ENCODE data around the gene HNRNPM.
"Not testable (repeated sequence)": the region's sequence is repeated elsewhere in the genome, so short reads cannot be mapped to it uniquely, and the experiment has no call there.

HNRNPM gene

GRCh38 chr19:8425331-8425730 lies 19.4 kb upstream of the HNRNPM start:
- DNase-seq (ENCODE audit: low spot score): not testable (repeated sequence)

- no peak for DNase-seq (ENCODE audit: low spot score)
These were observed 18.5 kb upstream of the HNRNPM start for GRCh38 chr19:8426283-8426682.

- DNase-seq (ENCODE audit: low spot score): no peak
These were observed 15.7 kb upstream of the HNRNPM start for GRCh38 chr19:8429044-8429443.

GRCh38 chr19:8429826-8430225 lies 14.9 kb upstream of the HNRNPM start:
- DNase-seq (ENCODE audit: low spot score): no peak

GRCh38 chr19:8430650-8431049 lies 14.1 kb upstream of the HNRNPM start:
- DNase-seq (ENCODE audit: low spot score): no peak

GRCh38 chr19:8438236-8438635 lies 6.5 kb upstream of the HNRNPM start:
- DNase-seq (ENCODE audit: low spot score): no peak

- DNase-seq (ENCODE audit: low spot score): no peak
These were observed 2.8 kb upstream of the HNRNPM start for GRCh38 chr19:8441725-8442544.

- DNase-seq (ENCODE audit: low spot score): not testable (repeated sequence)
These were observed 567 bp upstream of the HNRNPM start for GRCh38 chr19:8444140-8444676.

- peak; percentile 26 for DNase-seq (ENCODE audit: low spot score)
These were observed 770 bp downstream of the HNRNPM start for GRCh38 chr19:8445488-8446001.

GRCh38 chr19:8446061-8446709 lies 1.4 kb downstream of the HNRNPM start:
- DNase-seq (ENCODE audit: low spot score): no peak

GRCh38 chr19:8449830-8450229 lies 5.1 kb downstream of the HNRNPM start:
- no peak for DNase-seq (ENCODE audit: low spot score)

- no peak for DNase-seq (ENCODE audit: low spot score)
These were observed 6.6 kb downstream of the HNRNPM start for GRCh38 chr19:8451377-8451776.

GRCh38 chr19:8451885-8452284 lies 7.1 kb downstream of the HNRNPM start:
- DNase-seq (ENCODE audit: low spot score): peak; percentile 34

GRCh38 chr19:8452446-8453123 lies 7.8 kb downstream of the HNRNPM start:
- DNase-seq (ENCODE audit: low spot score): no peak

- DNase-seq (ENCODE audit: low spot score): no peak
These were observed 8.8 kb downstream of the HNRNPM start for GRCh38 chr19:8453616-8454015.

- DNase-seq (ENCODE audit: low spot score): no peak
These were observed 9.4 kb downstream of the HNRNPM start for GRCh38 chr19:8454218-8454617.

GRCh38 chr19:8455018-8455417 lies 10.2 kb downstream of the HNRNPM start:
- no peak for DNase-seq (ENCODE audit: low spot score)

- no peak for DNase-seq (ENCODE audit: low spot score)
These were observed 11.3 kb downstream of the HNRNPM start for GRCh38 chr19:8456064-8456463.

- no peak for DNase-seq (ENCODE audit: low spot score)
These were observed 12.4 kb downstream of the HNRNPM start for GRCh38 chr19:8457209-8457608.

GRCh38 chr19:8457827-8458226 lies 13.1 kb downstream of the HNRNPM start:
- no peak for DNase-seq (ENCODE audit: low spot score)

GRCh38 chr19:8458380-8458779 lies 13.6 kb downstream of the HNRNPM start:
- no peak for DNase-seq (ENCODE audit: low spot score)

- DNase-seq (ENCODE audit: low spot score): no peak
These were observed 14.3 kb downstream of the HNRNPM start for GRCh38 chr19:8459095-8459494.
